ENCODE results near the gene NCS1.

The NCS1 gene

DNA sequence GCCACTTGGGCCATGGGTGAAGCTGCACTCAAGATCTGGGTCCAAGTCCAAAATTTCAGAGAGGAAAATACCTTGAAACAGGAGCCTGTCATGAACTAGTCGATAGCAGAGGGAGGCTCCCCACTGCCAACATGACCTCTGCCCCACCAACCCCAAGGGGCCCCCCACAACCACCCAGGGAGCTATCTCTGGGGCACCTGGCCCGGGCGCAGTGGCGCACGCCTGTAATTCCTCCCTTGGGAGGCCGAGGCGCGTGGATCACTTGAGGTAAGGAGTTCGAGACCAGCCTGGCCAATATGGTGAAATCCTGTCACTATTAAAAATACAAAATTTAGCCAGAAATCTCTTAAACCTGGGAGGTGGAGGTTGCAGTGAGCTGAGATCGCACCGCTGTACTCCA lies 73.3 kb downstream of the NCS1 start:
- TF ChIP-seq, protein P1, sequence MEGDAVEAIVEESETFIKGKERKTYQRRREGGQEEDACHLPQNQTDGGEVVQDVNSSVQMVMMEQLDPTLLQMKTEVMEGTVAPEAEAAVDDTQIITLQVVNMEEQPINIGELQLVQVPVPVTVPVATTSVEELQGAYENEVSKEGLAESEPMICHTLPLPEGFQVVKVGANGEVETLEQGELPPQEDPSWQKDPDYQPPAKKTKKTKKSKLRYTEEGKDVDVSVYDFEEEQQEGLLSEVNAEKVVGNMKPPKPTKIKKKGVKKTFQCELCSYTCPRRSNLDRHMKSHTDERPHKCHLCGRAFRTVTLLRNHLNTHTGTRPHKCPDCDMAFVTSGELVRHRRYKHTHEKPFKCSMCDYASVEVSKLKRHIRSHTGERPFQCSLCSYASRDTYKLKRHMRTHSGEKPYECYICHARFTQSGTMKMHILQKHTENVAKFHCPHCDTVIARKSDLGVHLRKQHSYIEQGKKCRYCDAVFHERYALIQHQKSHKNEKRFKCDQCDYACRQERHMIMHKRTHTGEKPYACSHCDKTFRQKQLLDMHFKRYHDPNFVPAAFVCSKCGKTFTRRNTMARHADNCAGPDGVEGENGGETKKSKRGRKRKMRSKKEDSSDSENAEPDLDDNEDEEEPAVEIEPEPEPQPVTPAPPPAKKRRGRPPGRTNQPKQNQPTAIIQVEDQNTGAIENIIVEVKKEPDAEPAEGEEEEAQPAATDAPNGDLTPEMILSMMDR (IDR thresholded peaks at IDR 0.05), result no peak
- no peaks in the 10 kb centered on the region for H3K79me2 ChIP-seq
- H3K4me1 ChIP-seq, result no peaks in the 10 kb centered on the region

GRCh38 chr9:130246126-130246525 lies 73.9 kb downstream of the NCS1 start:
- no peak overlapping the region for H3K27ac ChIP-seq
- TF ChIP-seq, protein P1 (IDR thresholded peaks at IDR 0.05), result no peak
- no peaks in the 10 kb centered on the region for H3K79me2 ChIP-seq
- no peak overlapping the region for H2AFZ ChIP-seq
- H3K36me3 ChIP-seq (ENCODE audit: control insufficient read depth, insufficient read depth, low read length), result no peaks in the 10 kb centered on the region
- no peaks in the 10 kb centered on the region for H3K4me1 ChIP-seq
- H3K9me3 ChIP-seq (ENCODE audit: control insufficient read depth, low read length), result no peaks in the 10 kb centered on the region
- no peak overlapping the region for H3K9ac ChIP-seq
- no peak overlapping the region for H3K4me2 ChIP-seq (ENCODE audit: low read length)
- no peak overlapping the region for H3K4me3 ChIP-seq (ENCODE audit: low read depth, low read length)
- H3K27me3 ChIP-seq (ENCODE audit: control insufficient read depth, insufficient read depth, low read length), result no peaks in the 10 kb centered on the region

More for the DNA sequence above, 73.3 kb downstream of the NCS1 start:
- Histone ChIP-seq H3K9me3 (ENCODE audit: control insufficient read depth, low read length) (no peaks in the 10 kb centered on the region), H3K4me2 (ENCODE audit: low read length) (no peak overlapping the region), H3K27me3 (ENCODE audit: control insufficient read depth, insufficient read depth, low read length) (no peaks in the 10 kb centered on the region), H3K36me3 (ENCODE audit: control insufficient read depth, insufficient read depth, low read length) (no peaks in the 10 kb centered on the region), H3K27ac (no peak overlapping the region), H2AFZ (no peak overlapping the region), H3K9ac (no peak overlapping the region), H3K4me3 (ENCODE audit: low read depth, low read length) (no peak overlapping the region)

DNA sequence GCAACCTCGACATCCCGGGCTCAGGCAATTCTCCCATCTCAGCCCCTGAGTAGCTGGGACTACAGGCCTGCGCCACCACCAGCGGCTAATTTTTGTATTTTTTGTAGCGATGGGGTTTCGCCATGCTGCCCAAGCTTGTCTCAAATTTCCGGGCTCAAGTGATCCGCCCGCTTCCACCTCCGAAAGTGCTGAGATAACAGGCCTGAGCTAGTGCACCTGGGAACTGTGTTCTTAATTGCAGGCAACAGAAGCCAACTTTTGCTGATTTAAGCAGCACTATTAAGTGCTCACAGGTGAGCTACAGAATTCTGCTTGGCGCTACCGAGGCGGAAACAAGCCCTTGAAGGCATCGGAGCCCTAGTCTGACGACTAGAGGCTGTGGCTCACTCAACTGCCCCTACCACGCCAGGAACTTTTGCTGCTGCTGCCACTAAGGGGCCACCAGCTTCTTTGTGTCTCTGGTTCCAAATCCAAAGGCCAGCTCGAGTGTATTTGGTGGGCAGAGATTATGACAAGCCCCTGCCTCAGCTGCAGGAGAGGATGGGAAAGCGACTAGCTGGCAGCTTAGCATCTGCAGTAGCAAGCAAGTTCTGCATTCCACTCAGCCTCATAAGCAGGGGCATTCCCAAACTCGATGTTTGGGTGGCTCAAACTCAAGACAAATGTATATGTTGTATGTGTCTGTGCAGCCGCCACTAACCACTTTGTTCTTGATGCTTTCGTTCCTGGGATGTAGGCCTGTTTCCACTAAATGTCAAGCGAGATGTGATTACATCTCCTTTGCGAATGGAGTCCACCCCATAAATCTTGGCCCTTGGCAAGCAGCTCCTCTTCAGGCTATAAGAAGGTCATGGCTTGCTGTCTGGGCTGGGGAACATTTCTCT lies 82.8 kb downstream of the NCS1 start:
- Histone ChIP-seq H3K9me3 (ENCODE audit: control insufficient read depth, low read length) (no peaks in the 10 kb centered on the region), H3K4me1 (no peaks in the 10 kb centered on the region), H2AFZ (no peak overlapping the region), H3K27ac (no peak overlapping the region), H3K9ac (no peak overlapping the region), H3K4me3 (ENCODE audit: low read depth, low read length) (no peak overlapping the region), H3K79me2 (no peaks in the 10 kb centered on the region), H3K4me2 (ENCODE audit: low read length) (no peak overlapping the region), H3K36me3 (ENCODE audit: control insufficient read depth, insufficient read depth, low read length) (no peaks in the 10 kb centered on the region), H3K27me3 (ENCODE audit: control insufficient read depth, insufficient read depth, low read length) (no peaks in the 10 kb centered on the region)
- TF ChIP-seq, protein P1 (IDR thresholded peaks at IDR 0.05), result no peak

- TF ChIP-seq, protein P1 (IDR thresholded peaks at IDR 0.05), result no peak
- no peak overlapping the region for H2AFZ ChIP-seq
- H3K4me3 ChIP-seq (ENCODE audit: low read depth, low read length), result no peak overlapping the region
These were observed 83.5 kb downstream of the NCS1 start for GRCh38 chr9:130255631-130256134.

More at GRCh38 chr9:130255631-130256134, 83.5 kb downstream of the NCS1 start:
- no peak overlapping the region for H3K27ac ChIP-seq
- H3K36me3 ChIP-seq (ENCODE audit: control insufficient read depth, insufficient read depth, low read length), result no peaks in the 10 kb centered on the region
- H3K9me3 ChIP-seq (ENCODE audit: control insufficient read depth, low read length), result no peaks in the 10 kb centered on the region
- H3K4me1 ChIP-seq, result no peaks in the 10 kb centered on the region
- no peaks in the 10 kb centered on the region for H3K79me2 ChIP-seq
- no peak overlapping the region for H3K9ac ChIP-seq
- no peak overlapping the region for H3K4me2 ChIP-seq (ENCODE audit: low read length)
- no peaks in the 10 kb centered on the region for H3K27me3 ChIP-seq (ENCODE audit: control insufficient read depth, insufficient read depth, low read length)

All from parathyroid adenoma (tissue), 2 donors.